NOMO-1 treated with dmso at 0.1 percent for 144 hours (cell line): ENCODE measurements around the gene ATXN7L1.
"Not testable (repeated sequence)": the region's sequence is repeated elsewhere in the genome, so short reads cannot be mapped to it uniquely, and the experiment has no call there.

Source experiments
- DNase-seq: peaks from one replicate; lab custom pipeline; 2025; ENCODE audit not compliant: unreplicated experiment; lab: John Stamatoyannopoulos, UW

The ATXN7L1 gene

GRCh38 chr7:105621617-105622016 is 254.8 kb downstream of the ATXN7L1 start:
- DNase-seq: no peak

DNA sequence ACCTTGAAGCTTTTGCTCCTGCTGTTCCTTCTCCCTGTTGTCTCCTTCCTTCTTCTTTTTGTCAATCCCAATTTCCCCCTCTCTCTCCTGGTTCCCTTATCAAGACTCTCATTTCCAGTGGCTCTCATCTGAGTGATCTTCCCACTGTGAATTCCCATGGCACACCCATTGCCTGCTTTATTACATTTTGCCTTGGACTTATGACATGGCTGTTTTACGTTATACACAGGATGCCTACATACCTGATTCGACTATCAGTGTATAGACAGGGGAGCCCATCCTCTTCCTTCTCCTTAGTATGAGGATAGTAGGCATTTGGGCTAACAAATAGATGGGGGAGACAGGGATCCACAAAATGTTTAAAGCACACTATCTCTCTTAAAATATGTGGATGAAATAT is 255.2 kb downstream of the ATXN7L1 start:
- no peak for DNase-seq

DNA sequence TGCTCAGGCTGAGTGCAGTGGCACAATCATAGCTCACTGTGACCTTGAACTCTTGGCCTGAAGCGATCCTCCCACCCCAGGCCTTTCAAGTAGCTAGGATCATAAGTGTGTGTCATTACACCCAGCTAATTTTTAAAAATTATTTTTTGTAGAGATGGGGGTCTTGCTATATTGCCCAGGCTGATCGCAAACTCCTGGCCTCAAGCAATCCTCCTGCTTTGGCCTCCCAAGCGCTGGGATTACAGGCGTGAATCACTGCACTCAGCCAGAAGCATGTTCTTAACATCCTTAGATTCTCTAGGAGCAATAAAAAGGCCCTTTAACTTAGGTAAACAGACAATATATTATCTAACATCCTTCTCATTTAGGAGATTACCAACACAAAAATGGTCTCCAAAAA is 256.8 kb downstream of the ATXN7L1 start:
- no peak for DNase-seq

DNA sequence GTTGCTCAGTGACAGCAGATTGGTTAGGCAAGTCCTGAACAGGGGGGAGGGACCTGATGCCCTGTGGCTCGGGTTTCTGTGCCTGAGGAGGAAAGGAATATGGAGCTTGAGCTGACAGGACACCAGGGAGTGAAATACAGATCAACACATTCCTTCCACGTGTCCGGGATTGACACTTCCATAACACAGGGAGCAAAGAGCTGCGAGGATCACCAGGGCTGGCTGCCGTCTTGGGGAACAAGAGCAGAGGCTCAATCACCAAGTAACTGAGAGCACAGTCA is 258.4 kb downstream of the ATXN7L1 start:
- DNase-seq: no peak

DNA sequence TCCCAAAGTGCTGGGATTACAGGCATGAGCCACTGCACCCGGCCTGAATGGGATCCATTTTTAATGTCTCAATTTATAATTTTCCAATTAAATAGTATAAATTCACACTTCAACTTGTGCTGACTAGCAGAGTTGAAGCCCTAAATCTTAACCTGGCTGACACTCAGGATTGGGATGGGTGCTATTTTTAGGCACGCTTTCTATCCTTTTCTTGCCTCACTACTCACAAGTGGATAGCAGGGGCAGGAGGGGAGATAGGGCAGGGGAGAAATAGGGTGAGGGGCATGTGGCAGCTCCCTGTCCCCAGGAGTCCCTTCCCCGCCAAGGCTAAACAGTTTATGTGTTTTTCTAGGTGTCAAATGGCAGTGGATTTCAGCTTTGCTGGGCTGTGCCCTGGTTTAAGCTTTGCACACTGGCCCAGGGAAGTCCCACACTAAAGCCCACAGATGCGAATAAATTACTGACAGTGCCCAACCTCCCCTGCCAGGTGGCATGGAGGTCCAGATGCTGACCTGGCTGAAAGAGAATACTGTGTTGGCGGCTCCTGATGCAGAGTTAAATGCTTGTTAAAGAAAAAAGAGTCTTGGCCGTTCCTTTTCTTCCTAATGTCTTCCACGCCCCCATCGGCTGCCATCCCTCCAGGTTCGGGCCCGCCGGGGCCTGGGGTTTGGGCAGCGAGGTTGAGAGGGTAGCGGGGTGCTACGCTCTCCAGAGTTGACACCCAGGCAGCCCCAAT is 259.0 kb downstream of the ATXN7L1 start:
- DNase-seq: no peak

- DNase-seq: no peak
These were observed 262.0 kb downstream of the ATXN7L1 start for GRCh38 chr7:105614341-105614840.

- no peak for DNase-seq
These were observed 262.6 kb downstream of the ATXN7L1 start for GRCh38 chr7:105613611-105614330.

GRCh38 chr7:105612806-105613205 is 263.6 kb downstream of the ATXN7L1 start:
- no peak for DNase-seq

GRCh38 chr7:105611856-105612775 is 264.3 kb downstream of the ATXN7L1 start:
- no peak for DNase-seq

- DNase-seq: no peak
These were observed 266.1 kb downstream of the ATXN7L1 start for GRCh38 chr7:105610165-105610930.

- DNase-seq: no peak
These were observed 273.8 kb downstream of the ATXN7L1 start for GRCh38 chr7:105602325-105603305.

DNA sequence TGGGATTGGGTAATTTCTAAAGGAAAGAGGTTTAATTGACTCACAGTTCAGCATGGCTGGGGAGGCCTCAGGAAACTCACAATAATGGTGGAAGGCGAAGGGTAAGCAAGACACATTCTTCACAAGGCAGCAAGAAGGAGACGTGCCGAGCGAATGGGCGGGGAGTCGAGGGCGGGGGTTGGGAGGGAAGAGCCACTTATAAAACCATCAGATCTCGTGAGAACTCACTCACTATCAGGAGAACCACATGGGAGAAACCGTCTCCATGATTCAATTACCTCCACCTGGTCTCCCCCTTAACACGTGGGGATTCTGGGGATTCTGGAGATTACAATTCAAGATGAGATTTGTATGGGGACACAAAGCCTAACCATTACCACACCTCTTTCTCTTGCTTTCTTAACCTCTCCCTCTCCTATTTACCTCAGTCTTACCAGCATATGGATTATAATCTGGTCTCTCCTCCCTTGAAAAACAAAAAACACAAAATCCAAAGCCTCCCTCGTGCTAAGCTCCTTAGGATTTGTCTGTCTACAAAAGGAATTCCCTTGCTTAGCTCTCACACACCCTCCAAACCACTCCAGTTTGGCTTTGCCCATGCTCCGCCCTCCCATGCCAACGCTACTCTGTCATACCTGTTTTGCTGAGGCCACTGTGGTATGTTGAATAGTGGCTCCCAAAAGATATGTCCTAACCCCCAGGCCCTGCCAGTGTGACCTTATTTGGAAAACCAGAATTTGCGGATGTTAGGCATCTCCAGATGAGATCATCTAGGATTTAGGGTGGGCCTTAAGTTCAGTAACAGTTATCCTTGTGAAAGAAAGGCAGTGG is 275.5 kb downstream of the ATXN7L1 start:
- no peak for DNase-seq

DNA sequence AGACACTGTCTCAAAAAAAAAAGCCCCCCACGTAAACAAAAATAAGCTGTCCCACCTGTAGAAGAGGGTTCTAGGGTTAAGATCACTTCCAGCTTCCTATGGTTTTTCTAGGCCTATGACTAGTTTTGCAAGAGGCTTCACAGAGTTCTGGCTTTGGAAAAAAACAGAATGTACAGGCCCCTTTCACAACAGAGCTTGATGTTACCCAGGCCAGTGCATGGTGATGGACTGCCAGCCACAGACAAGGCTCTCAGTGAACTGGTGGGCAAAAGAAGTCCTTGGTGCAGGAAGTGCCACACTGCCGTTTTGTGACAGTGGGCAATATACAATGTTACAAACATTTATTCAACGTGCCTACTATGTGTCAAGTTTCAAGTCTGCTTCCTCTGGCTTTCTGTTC is 276.8 kb downstream of the ATXN7L1 start:
- no peak for DNase-seq

DNA sequence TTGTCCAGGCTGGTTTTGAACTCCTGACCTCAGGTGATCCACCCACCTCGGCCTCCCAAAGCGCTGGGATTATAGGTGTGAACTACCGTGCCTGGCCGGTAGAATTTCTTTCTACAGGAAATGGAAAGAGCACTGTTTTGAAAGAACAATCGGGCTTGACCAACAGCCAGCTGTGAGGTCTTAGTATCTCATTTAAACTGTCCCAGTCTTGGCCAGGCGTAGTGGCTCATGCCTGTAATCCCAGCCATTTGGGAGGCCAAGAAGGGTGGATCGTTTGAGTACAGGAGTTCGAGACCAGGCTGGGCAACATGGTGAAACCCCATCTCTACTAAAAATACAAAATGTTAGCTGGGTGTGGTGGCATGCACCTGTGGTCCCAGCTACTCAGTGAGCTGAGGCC is 277.3 kb downstream of the ATXN7L1 start:
- not testable (repeated sequence) for DNase-seq

DNA sequence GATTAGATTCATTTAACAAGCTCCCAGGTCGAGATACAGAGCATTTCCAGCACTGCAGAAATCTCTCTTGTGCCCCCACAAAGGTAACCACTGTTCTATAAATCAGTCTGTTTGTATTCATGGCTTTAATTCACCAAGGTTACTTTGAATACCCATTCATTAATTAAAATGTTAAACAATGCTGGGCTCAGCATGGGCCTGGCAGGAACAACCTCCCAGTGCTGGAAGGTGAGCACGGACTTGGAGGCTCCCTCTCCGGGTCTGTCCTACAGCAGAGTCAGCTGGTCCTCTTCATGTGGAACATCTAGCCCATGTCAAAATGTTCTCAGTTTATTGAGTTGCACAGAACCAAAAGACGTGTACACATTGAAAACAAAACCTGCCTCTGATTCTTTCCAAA is 279.5 kb downstream of the ATXN7L1 start:
- DNase-seq: no peak

GRCh38 chr7:105594034-105594433 is 282.4 kb downstream of the ATXN7L1 start:
- DNase-seq: no peak

- no peak for DNase-seq
These were observed 284.9 kb downstream of the ATXN7L1 start for GRCh38 chr7:105591522-105591921.

- DNase-seq: no peak
These were observed 285.6 kb downstream of the ATXN7L1 start for GRCh38 chr7:105590793-105591192.
